ENCODE results near the gene CENPN. TPM values are rescaled to one million over a fixed set of nuclear protein-coding genes. Genes with fewer than 3 reads are reported as not detected.

Gene CENPN
- total and polyA plus RNA-seq, 10 of the 15 experiments (the other 5 are each of a cell fraction or from before 2014, with no cell fraction given) = 39.8 to 143 (median 66.8) TPM

GRCh38 chr16:80996688-80997138, 10.3 kb upstream of the CENPN start:
- Histone ChIP-seq H3K79me2 (ENCODE audit: control insufficient read depth, insufficient read depth, low read length) (peaks cover 82% of the 10 kb centered on the region), H4K20me1 (ENCODE audit: control insufficient read depth, insufficient read depth) (no peaks in the 10 kb centered on the region), H3K9me3 (replicated peaks; ENCODE audit: control insufficient read depth, insufficient read depth, low read length) (no peaks in the 10 kb centered on the region; the same call in 2 of the 3 replicates), H2AFZ (ENCODE audit: control insufficient read depth, low read depth, low read length) (peak overlapping the region; percentile 33), H3K36me3 (ENCODE audit: control insufficient read depth in 2 of 2, insufficient read depth in 2 of 2, low read length in 1 of 2) (peaks cover 0 to 4% of the 10 kb centered on the region in 2 experiments; a peak in 3 of 4 replicates), H3K27me3 (replicated peaks in 1 of 2; ENCODE audit: control insufficient read depth in 2 of 2, insufficient read depth in 2 of 2, low read length in 1 of 2) (no peaks in the 10 kb centered on the region), H3K9ac (ENCODE audit: control insufficient read depth, insufficient read depth, low read length) (peak overlapping the region; percentile 67), H3K4me2 (ENCODE audit: control insufficient read depth, insufficient read depth) (peak overlapping the region; percentile 80), H3K4me3 (peak overlapping the region; percentile 60), H3K27ac (ENCODE audit: control insufficient read depth, insufficient read depth) (peak overlapping the region; percentile 83), H3K4me1 (ENCODE audit: control insufficient read depth, insufficient read depth, low read length) (no peaks in the 10 kb centered on the region; the same call in 1 of the 2 replicates)
- CTCF ChIA-PET = interaction anchor here (1.2 to 2.0 kb wide), 2 partner anchors 22 to 41 kb away, joined by 6 to 10 read pairs; no protein-coding TSS in a partner anchor
- DNase-seq (ENCODE audit: low read depth, low spot score) (no peak), ATAC-seq (no peak; the same call in 2 of the 3 replicates), FAIRE-seq (no peak)
- WGBS (ENCODE audit: insufficient coverage, insufficient replicate concordance, low lambda C conversion rate, missing lambda C conversion rate) = 21% methylated on average over 4 of the region's 4 CpGs
- no TSS peak for BruUV-seq (replicated peaks)
- SMC1A ChIA-PET (ENCODE audit: uncharacterized antibody, unreplicated experiment) = interaction anchor here (0.8 to 1.3 kb wide), 2 partner anchors 14 to 46 kb away, joined by 3 to 4 read pairs; no protein-coding TSS in a partner anchor
- RAD21 ChIA-PET (ENCODE audit: unreplicated experiment) = interaction anchor here (0.6 to 1.7 kb wide), 4 partner anchors 8 to 80 kb away, joined by 3 to 6 read pairs (median 5); partner anchors contain the start of genes ATMIN and CENPN
- intact Hi-C loops (cut with micrococcal nuclease; ENCODE audit: unreplicated experiment) = no loop called here
- in situ Hi-C loops (cut with MboI) = no loop called here
- POLR2A ChIA-PET = interaction anchor here (0.6 to 2.4 kb wide), 5 partner anchors 10 to 80 kb away, joined by 3 to 15 read pairs (median 3); partner anchors contain the start of genes C16orf46, CENPN and CMC2
- TF ChIP-seq ZZZ3 (IDR thresholded peaks at IDR 0.05; ENCODE audit: control insufficient read depth, insufficient read length, low read depth) (no peak), TCF7 (IDR thresholded peaks at IDR 0.05; ENCODE audit: borderline replicate concordance) (peak; percentile 21; the same call in 1 of the 2 replicates)

GRCh38 chr16:80997139-80997798, 9.7 kb upstream of the CENPN start:
- Histone ChIP-seq H3K27ac (ENCODE audit: control insufficient read depth, insufficient read depth) (peak overlapping the region; percentile 83), H3K4me2 (ENCODE audit: control insufficient read depth, insufficient read depth) (peak overlapping the region; percentile 80), H3K9me3 (replicated peaks; ENCODE audit: control insufficient read depth, insufficient read depth, low read length) (no peaks in the 10 kb centered on the region; the same call in 2 of the 3 replicates), H4K20me1 (ENCODE audit: control insufficient read depth, insufficient read depth) (no peaks in the 10 kb centered on the region), H3K4me3 (peak overlapping the region; percentile 60), H3K27me3 (replicated peaks in 1 of 2; ENCODE audit: control insufficient read depth in 2 of 2, insufficient read depth in 2 of 2, low read length in 1 of 2) (no peaks in the 10 kb centered on the region), H3K36me3 (ENCODE audit: control insufficient read depth in 2 of 2, insufficient read depth in 2 of 2, low read length in 1 of 2) (peaks cover 0 to 2% of the 10 kb centered on the region in 2 experiments; a peak in 2 of 4 replicates), H2AFZ (ENCODE audit: control insufficient read depth, low read depth, low read length) (peak overlapping the region; percentile 33), H3K79me2 (ENCODE audit: control insufficient read depth, insufficient read depth, low read length) (peaks cover 88% of the 10 kb centered on the region), H3K4me1 (ENCODE audit: control insufficient read depth, insufficient read depth, low read length) (no peaks in the 10 kb centered on the region; the same call in 1 of the 2 replicates), H3K9ac (ENCODE audit: control insufficient read depth, insufficient read depth, low read length) (peak overlapping the region; percentile 67)
- ChIA-PET CTCF (interaction anchor here (0.8 to 2.0 kb wide), 8 partner anchors 13 to 73 kb away, joined by 3 to 10 read pairs (median 6); partner anchors contain the start of gene ATMIN), RAD21 (ENCODE audit: unreplicated experiment) (interaction anchor here (0.6 to 1.7 kb wide), 7 partner anchors 8 to 743 kb away, joined by 3 to 6 read pairs (median 4); partner anchors contain the start of genes ATMIN and CENPN), SMC1A (ENCODE audit: uncharacterized antibody, unreplicated experiment) (interaction anchor here (0.8 to 1.3 kb wide), 9 partner anchors 9 to 733 kb away, joined by 3 to 9 read pairs (median 4); partner anchors contain the start of genes C16orf46, CENPN and CMC2), POLR2A (interaction anchor here (0.6 to 2.4 kb wide), 10 partner anchors 9 to 777 kb away, joined by 3 to 15 read pairs (median 3); partner anchors contain the start of genes C16orf46, CENPN and CMC2)
- ATAC-seq (peak; percentile 81), DNase-seq (ENCODE audit: low read depth, low spot score) (peak; percentile 66), FAIRE-seq (no peak)
- BruUV-seq (replicated peaks) = no TSS peak
- in situ Hi-C loops (cut with MboI) = no loop called here
- WGBS (ENCODE audit: insufficient coverage, insufficient replicate concordance, low lambda C conversion rate, missing lambda C conversion rate) = under 1% methylated on average over 9 of the region's 9 CpGs
- intact Hi-C loops (cut with micrococcal nuclease; ENCODE audit: unreplicated experiment) = no loop called here
- TF ChIP-seq NR2C1 (IDR thresholded peaks at IDR 0.05) = 0 out of 2 replicates have a peak, but pooled peaks have one; percentile 35
- TF ChIP-seq ZBTB40 (IDR thresholded peaks at IDR 0.05; ENCODE audit: borderline replicate concordance) = no peak
- TF ChIP-seq IKZF2 (IDR thresholded peaks at IDR 0.05) = peak; percentile 18 to 28; a peak in 2 of 4 replicates
- peak; percentile 59; the same call in 1 of the 2 replicates for TF ChIP-seq MLLT1 (IDR thresholded peaks at IDR 0.05)
- TF ChIP-seq MEF2B (IDR thresholded peaks at IDR 0.05; ENCODE audit: partially characterized antibody, poor library complexity, severe bottlenecking) = peak; percentile 18
- TF ChIP-seq MXI1 (IDR thresholded peaks at IDR 0.05; ENCODE audit: low read depth, low read length) = no peak

Data from GM12878 (cell line).